Endothelial cell (in vitro differentiated cells): ENCODE measurements around the gene SYNDIG1L. TPM values are rescaled to one million over a fixed set of nuclear protein-coding genes. Genes with fewer than 3 reads are reported as not detected.

ENCODE experiments used
- DNase-seq: peaks from one replicate; pipeline ENCODE4 v3.0.0; 2021; ENCODE audit warnings: low spot score
- H3K27ac Mint-ChIP-seq: one replicate; pipeline ENCODE4 v1.8.0; 2021; ENCODE audit warnings: mixed read lengths, inconsistent platforms; ENCODE audit not compliant: unreplicated experiment
- H3K27me3 Mint-ChIP-seq: one replicate; pipeline ENCODE4 v1.8.0; 2021; ENCODE audit warnings: mild to moderate bottlenecking, moderate library complexity, mixed read lengths, inconsistent platforms; ENCODE audit not compliant: unreplicated experiment
- H3K36me3 Mint-ChIP-seq: one replicate; pipeline ENCODE4 v1.8.0; 2021; ENCODE audit warnings: mild to moderate bottlenecking, low read depth, mixed read lengths, inconsistent platforms; ENCODE audit not compliant: unreplicated experiment
- H3K4me1 Mint-ChIP-seq: one replicate; pipeline ENCODE4 v1.8.0; 2021; ENCODE audit warnings: mild to moderate bottlenecking, mixed read lengths, inconsistent platforms; ENCODE audit not compliant: unreplicated experiment
- H3K4me3 Mint-ChIP-seq: one replicate; pipeline ENCODE4 v1.8.0; 2021; ENCODE audit warnings: mild to moderate bottlenecking, mixed read lengths, inconsistent platforms; ENCODE audit not compliant: unreplicated experiment
- H3K9me3 Mint-ChIP-seq: one replicate; pipeline ENCODE4 v1.8.0; 2021; ENCODE audit warnings: mixed read lengths, inconsistent platforms; ENCODE audit not compliant: unreplicated experiment
- CTCF ChIP-seq: fragments of 200-600 bp; sonication (generic); IDR thresholded peaks from one replicate; pipeline ENCODE4 v1.5.0; 2021; ENCODE audit warnings: antibody characterized with exemption; ENCODE audit not compliant: unreplicated experiment
- total RNA-seq: library from RNA; stranded (reverse); fragmentation: NEBNext Ultra II Directional; extraction: Animal tissue kit (Norgen Biotek cat#: 25700); gene quantifications from one replicate; pipeline ENCODE4 v1.2.1, GENCODE V29; 2021; ENCODE audit not compliant: unreplicated experiment

Gene SYNDIG1L
- total RNA-seq, 1 donor from 2014 or later: 1.1 TPM

- Mint-ChIP-seq H3K4me3 (no peak overlapping the region), H3K9me3 (no peaks in the 10 kb centered on the region), H3K4me1 (peaks cover 15% of the 10 kb centered on the region), H3K27me3 (peaks cover 10% of the 10 kb centered on the region), H3K36me3 (no peaks in the 10 kb centered on the region), H3K27ac (no peak overlapping the region)
- TF ChIP-seq CTCF: no peak
- DNase-seq: no peak
These were observed 13.3 kb downstream of the SYNDIG1L start for GRCh38 chr14:74412753-74413152.

- DNase-seq: no peak
- no peaks in the 10 kb centered on the region for H3K36me3 Mint-ChIP-seq
- H3K27me3 Mint-ChIP-seq: peaks cover 10% of the 10 kb centered on the region
- TF ChIP-seq CTCF: no peak
- H3K4me1 Mint-ChIP-seq: peaks cover 15% of the 10 kb centered on the region
- no peaks in the 10 kb centered on the region for H3K9me3 Mint-ChIP-seq
- H3K4me3 Mint-ChIP-seq: no peak overlapping the region
- no peak overlapping the region for H3K27ac Mint-ChIP-seq
These were observed 14.3 kb downstream of the SYNDIG1L start for GRCh38 chr14:74411671-74412070.

- DNase-seq: no peak
- H3K27me3 Mint-ChIP-seq: peaks cover 16% of the 10 kb centered on the region
- H3K9me3 Mint-ChIP-seq: no peaks in the 10 kb centered on the region
- no peak overlapping the region for H3K27ac Mint-ChIP-seq
- no peak overlapping the region for H3K4me3 Mint-ChIP-seq
- H3K4me1 Mint-ChIP-seq: peaks cover 10% of the 10 kb centered on the region
- H3K36me3 Mint-ChIP-seq: peaks cover under 1% of the 10 kb centered on the region
- TF ChIP-seq CTCF: no peak
These were observed 16.6 kb downstream of the SYNDIG1L start for GRCh38 chr14:74409441-74409840.

GRCh38 chr14:74408870-74409269 lies 17.1 kb downstream of the SYNDIG1L start:
- peaks cover 4% of the 10 kb centered on the region for H3K4me1 Mint-ChIP-seq
- TF ChIP-seq CTCF: no peak
- H3K36me3 Mint-ChIP-seq: peaks cover 5% of the 10 kb centered on the region
- no peak for DNase-seq
- H3K27ac Mint-ChIP-seq: no peak overlapping the region
- H3K9me3 Mint-ChIP-seq: no peaks in the 10 kb centered on the region
- H3K4me3 Mint-ChIP-seq: no peak overlapping the region
- H3K27me3 Mint-ChIP-seq: peaks cover 18% of the 10 kb centered on the region

GRCh38 chr14:74407801-74408154 lies 18.2 kb downstream of the SYNDIG1L start:
- Mint-ChIP-seq H3K27me3 (peaks cover 14% of the 10 kb centered on the region), H3K4me1 (peaks cover 1% of the 10 kb centered on the region), H3K4me3 (no peak overlapping the region), H3K36me3 (peaks cover 5% of the 10 kb centered on the region), H3K27ac (no peak overlapping the region), H3K9me3 (no peaks in the 10 kb centered on the region)
- no peak for DNase-seq
- no peak for TF ChIP-seq CTCF
